Stimulated activated memory B cell treated with anti-CD40 and anti-IgM and Interleukin-4, amounts not matched to agents 10 μg/mL and 1 μg/mL and 100 μg/mL, for 72 hours (primary cell): ENCODE measurements around the gene CTNNA1.
"Not testable (repeated sequence)": the region's sequence is repeated elsewhere in the genome, so short reads cannot be mapped to it uniquely, and the experiment has no call there.

ENCODE experiments used
- ATAC-seq: fragments of 150-1000 bp; cut with Tn5 transposase; 2 replicates; pipeline ENCODE4 v1.10.0; 2021
- H3K27ac Mint-ChIP-seq: one replicate; pipeline ENCODE4 v1.8.0; 2022; ENCODE audit warnings: mild to moderate bottlenecking, mixed read lengths
- H3K27me3 Mint-ChIP-seq: one replicate; pipeline ENCODE4 v1.8.0; 2022; ENCODE audit warnings: mixed read lengths
- H3K36me3 Mint-ChIP-seq: one replicate; pipeline ENCODE4 v1.8.0; 2022; ENCODE audit warnings: mixed read lengths
- H3K4me1 Mint-ChIP-seq: one replicate; pipeline ENCODE4 v1.8.0; 2022; ENCODE audit warnings: mixed read lengths
- H3K4me3 Mint-ChIP-seq: one replicate; pipeline ENCODE4 v1.8.0; 2022; ENCODE audit warnings: mild to moderate bottlenecking, moderate library complexity, mixed read lengths
- H3K9me3 Mint-ChIP-seq: one replicate; pipeline ENCODE4 v1.8.0; 2022; ENCODE audit warnings: mixed read lengths

The CTNNA1 gene, protein sequence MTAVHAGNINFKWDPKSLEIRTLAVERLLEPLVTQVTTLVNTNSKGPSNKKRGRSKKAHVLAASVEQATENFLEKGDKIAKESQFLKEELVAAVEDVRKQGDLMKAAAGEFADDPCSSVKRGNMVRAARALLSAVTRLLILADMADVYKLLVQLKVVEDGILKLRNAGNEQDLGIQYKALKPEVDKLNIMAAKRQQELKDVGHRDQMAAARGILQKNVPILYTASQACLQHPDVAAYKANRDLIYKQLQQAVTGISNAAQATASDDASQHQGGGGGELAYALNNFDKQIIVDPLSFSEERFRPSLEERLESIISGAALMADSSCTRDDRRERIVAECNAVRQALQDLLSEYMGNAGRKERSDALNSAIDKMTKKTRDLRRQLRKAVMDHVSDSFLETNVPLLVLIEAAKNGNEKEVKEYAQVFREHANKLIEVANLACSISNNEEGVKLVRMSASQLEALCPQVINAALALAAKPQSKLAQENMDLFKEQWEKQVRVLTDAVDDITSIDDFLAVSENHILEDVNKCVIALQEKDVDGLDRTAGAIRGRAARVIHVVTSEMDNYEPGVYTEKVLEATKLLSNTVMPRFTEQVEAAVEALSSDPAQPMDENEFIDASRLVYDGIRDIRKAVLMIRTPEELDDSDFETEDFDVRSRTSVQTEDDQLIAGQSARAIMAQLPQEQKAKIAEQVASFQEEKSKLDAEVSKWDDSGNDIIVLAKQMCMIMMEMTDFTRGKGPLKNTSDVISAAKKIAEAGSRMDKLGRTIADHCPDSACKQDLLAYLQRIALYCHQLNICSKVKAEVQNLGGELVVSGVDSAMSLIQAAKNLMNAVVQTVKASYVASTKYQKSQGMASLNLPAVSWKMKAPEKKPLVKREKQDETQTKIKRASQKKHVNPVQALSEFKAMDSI

DNA sequence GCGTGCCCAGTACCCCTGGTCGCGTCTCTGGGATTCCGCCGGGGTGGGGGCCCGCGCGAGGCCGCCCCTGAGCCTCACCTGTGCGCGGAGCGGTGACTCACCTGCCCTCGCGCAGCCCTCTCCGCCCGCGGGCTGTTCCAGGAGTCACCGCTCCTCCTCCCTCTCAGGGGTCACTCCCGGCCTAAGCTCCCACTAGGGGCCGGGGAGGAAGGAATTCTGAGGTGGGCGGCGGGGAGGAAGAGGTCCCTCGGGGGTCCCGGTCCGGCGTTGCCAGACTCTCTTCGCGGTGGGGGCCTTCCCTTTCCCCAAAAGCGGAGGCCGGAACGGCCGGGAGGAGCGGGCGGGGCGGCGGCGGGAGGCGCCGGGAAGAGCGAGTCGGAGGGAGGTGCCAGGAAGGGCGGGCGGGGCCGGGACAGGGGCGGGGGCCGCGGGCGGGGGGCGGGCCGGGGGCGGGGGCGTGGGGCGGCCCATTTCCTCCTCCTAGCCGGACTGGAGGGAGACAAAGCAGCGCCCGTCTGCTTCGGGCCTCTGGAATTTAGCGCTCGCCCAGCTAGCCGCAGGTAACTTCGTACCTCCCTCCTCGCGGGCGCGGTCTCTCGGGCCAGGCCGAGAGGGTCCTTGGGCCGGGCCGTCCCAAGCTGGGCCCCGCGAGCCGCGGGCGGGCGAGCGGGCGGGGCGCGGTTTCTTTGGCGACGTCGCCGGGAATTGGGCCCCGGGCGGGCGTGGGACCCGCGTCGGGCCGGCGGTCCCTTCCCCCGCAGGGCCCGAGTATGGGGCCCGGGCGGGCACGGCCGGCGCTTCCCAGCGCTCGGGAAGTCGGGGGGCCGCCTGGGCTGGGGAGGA lies at the start of gene CTNNA1:
TSS of gene CTNNA1 (plus strand) at position 475 of the 843 bp plus-strand sequence. CDS start 28,500 bp downstream, outside the sequence.
- ATAC-seq: peak; percentile 81
- no peaks in the 10 kb centered on the region for H3K27me3 Mint-ChIP-seq
- peaks cover 50% of the 10 kb centered on the region for H3K4me1 Mint-ChIP-seq
- H3K9me3 Mint-ChIP-seq: peaks cover 2% of the 10 kb centered on the region
- H3K27ac Mint-ChIP-seq: peak within 1 kb of the TSS; percentile 84
- H3K36me3 Mint-ChIP-seq: peaks cover 34% of the 10 kb centered on the region
- peak within 1 kb of the TSS; percentile 83 for H3K4me3 Mint-ChIP-seq

DNA sequence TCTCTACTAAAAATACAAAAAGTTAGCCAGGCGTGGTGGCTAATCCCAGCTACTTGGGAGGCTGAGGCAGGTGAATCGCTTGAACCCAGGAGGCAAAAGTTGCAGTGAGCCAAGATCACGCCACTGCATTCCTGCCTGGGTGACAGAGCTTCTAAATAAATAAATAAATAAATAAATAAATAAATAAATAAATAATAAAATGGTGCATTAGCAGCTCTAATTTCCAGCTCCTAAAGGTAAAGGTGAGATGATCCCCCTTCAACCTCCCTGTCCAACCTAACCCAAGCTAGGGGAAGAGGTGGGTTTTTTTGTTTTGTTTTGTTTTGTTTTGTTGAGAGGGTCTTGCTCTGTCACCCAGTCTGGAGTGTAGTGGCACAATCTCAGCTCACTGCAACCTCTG lies 49.4 kb upstream of the CTNNA1 start:
- not testable (repeated sequence) for H3K36me3 Mint-ChIP-seq, H3K4me3 Mint-ChIP-seq, H3K9me3 Mint-ChIP-seq, ATAC-seq, H3K27ac Mint-ChIP-seq, H3K4me1 Mint-ChIP-seq
- H3K27me3 Mint-ChIP-seq: peaks cover 53% of the 10 kb centered on the region

DNA sequence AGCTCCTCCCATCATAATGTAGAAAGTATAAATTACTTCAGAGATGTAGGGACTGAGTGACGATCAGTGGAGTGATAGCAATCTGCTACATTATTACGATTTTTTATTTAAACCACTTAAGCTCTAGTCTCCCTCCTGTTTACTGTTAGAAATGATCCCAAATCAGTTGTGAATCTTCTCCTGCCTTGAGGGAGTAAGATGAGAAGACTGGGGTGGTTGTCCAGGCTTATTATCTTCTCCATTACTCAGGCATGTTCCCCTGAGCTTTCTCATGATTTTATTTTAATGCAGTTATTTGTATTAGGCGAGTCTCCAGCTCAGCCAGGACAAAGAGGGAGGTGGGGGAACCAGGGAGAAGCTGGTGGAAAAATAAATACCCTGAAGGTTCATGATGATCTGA lies 48.2 kb upstream of the CTNNA1 start:
- Mint-ChIP-seq H3K27me3 (peaks cover 46% of the 10 kb centered on the region), H3K9me3 (no peaks in the 10 kb centered on the region), H3K4me3 (no peak overlapping the region), H3K36me3 (no peaks in the 10 kb centered on the region), H3K27ac (no peak overlapping the region), H3K4me1 (no peaks in the 10 kb centered on the region)
- no peak for ATAC-seq

DNA sequence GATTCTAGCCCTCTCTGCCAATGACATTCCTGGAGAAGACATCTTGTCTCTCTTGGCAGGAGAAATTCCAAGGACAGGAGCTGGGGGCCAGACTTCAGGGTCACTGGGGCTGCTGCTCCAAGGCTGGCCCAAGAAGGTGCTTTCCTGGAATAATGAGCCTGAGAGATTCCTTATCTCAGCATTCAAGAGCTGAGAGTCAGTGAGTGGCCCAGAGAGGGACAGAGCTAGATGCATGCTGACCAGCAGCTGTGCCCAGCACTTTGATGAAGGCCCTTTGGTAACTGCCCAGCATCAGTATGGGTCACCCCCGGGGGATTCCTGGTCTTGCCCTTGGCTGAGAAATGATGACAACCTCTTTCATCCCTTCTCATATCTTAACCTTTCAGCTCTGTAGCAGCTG lies 47.7 kb upstream of the CTNNA1 start:
- Mint-ChIP-seq H3K27ac (no peak overlapping the region), H3K27me3 (peaks cover 43% of the 10 kb centered on the region), H3K4me3 (no peak overlapping the region), H3K9me3 (no peaks in the 10 kb centered on the region), H3K36me3 (no peaks in the 10 kb centered on the region), H3K4me1 (no peaks in the 10 kb centered on the region)
- no peak for ATAC-seq

DNA sequence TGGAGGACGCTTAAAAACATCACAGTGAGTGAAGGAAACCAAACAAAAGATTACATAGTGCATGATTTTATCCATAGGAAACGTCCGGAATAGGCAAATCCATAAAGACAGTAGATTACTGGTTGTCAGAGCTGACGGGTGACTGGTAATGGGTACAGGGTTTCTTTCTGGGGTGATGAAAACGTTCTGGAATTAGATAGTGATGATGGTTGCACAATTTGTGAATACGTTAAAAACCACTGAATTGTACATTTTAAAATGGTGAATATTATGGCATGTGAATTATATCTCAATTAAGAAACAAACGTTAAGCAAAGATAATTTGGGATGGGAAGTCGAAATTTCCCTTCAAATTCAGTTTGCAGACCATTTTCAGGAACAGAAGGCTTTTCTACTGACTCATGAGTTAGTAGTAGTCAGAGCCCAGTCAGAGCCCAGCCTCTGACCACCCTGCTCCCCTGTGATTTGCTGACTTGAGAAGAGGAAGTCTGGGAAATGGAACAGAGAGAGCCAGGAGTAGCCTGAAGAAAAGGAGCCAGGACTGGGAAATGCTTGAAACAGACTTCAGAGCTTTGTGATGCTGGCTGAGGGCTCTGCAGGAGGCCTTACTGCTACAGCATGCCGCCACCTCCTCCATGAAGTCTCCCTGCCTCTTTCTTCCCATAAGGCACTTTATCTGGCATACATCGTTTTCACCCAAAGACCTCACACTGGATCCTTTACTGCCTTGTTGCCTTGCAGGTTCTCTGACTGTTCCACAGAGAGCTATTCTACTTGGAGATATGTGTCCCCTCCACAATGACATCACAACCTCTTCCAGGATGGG lies 46.4 kb upstream of the CTNNA1 start:
- ATAC-seq: no peak
- no peak overlapping the region for H3K4me3 Mint-ChIP-seq
- H3K9me3 Mint-ChIP-seq: no peaks in the 10 kb centered on the region
- no peaks in the 10 kb centered on the region for H3K36me3 Mint-ChIP-seq
- no peaks in the 10 kb centered on the region for H3K4me1 Mint-ChIP-seq
- peaks cover 34% of the 10 kb centered on the region for H3K27me3 Mint-ChIP-seq
- H3K27ac Mint-ChIP-seq: no peak overlapping the region

DNA sequence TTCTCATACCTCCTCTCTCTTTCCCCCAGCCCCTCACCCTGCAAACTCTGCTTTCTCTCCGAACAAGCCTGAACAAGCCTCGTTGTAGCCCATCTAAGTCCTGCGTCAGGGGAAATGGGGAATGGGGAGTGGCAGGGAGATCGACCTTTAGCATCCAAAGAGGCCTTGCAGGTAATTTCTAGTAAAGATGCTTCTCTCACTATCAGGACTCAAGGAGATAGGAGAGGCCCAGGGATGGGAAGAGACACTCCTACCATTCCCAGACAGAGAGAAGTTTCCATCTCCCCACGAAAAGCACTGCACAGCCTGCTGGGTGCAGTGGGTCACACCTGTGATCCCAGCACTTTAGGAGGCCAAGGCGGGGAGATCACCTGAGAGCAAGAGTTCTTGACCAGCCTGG lies 44.4 kb upstream of the CTNNA1 start:
- no peaks in the 10 kb centered on the region for H3K9me3 Mint-ChIP-seq
- H3K4me1 Mint-ChIP-seq: no peaks in the 10 kb centered on the region
- H3K4me3 Mint-ChIP-seq: no peak overlapping the region
- no peak overlapping the region for H3K27ac Mint-ChIP-seq
- H3K27me3 Mint-ChIP-seq: peaks cover 35% of the 10 kb centered on the region
- no peaks in the 10 kb centered on the region for H3K36me3 Mint-ChIP-seq
- no peak for ATAC-seq

DNA sequence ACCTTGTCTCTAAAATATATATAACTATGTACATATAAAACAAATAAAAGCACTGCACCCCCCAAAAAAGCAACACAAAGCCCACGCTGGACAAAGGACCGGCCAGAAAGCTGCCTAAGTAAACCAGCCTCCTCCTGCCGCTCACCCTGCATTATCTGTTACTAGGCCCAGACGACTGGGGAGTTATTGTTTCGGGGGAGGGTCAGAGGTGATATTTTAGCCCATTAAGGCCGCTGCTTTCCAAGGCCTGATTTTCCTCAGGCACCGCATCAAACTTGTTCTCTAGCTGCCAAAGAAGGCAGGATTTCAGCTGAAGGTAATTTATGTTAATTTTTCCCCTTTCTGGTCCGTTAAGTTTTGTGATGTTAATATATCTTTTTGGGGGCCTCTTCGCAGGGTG lies 44.0 kb upstream of the CTNNA1 start:
- Mint-ChIP-seq H3K36me3 (no peaks in the 10 kb centered on the region), H3K4me3 (no peak overlapping the region), H3K27ac (no peak overlapping the region), H3K4me1 (no peaks in the 10 kb centered on the region), H3K27me3 (peaks cover 34% of the 10 kb centered on the region), H3K9me3 (no peaks in the 10 kb centered on the region)
- no peak for ATAC-seq

DNA sequence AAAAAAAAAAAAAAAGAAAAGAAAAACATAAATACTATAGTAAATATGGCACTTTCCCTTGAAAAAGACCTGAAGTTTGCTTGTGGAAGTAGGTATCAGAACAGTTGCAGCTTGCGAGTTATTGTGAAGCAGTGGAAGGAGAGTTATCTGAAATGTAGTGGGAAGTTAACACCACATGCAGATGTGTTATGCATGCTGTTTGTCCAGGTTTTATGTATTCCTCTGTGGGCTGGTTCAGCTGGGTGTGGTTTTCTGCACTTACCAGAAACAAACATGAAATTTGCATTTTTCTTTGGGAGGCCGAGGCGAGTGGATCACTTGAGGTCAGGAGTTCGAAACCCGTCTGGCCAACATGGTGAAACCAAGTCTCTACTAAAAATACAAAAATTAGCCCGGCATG lies 42.1 kb upstream of the CTNNA1 start:
- H3K9me3 Mint-ChIP-seq: no peaks in the 10 kb centered on the region
- no peak overlapping the region for H3K27ac Mint-ChIP-seq
- no peak overlapping the region for H3K4me3 Mint-ChIP-seq
- peaks cover 8% of the 10 kb centered on the region for H3K4me1 Mint-ChIP-seq
- ATAC-seq: no peak
- H3K27me3 Mint-ChIP-seq: peaks cover 46% of the 10 kb centered on the region
- H3K36me3 Mint-ChIP-seq: no peaks in the 10 kb centered on the region

DNA sequence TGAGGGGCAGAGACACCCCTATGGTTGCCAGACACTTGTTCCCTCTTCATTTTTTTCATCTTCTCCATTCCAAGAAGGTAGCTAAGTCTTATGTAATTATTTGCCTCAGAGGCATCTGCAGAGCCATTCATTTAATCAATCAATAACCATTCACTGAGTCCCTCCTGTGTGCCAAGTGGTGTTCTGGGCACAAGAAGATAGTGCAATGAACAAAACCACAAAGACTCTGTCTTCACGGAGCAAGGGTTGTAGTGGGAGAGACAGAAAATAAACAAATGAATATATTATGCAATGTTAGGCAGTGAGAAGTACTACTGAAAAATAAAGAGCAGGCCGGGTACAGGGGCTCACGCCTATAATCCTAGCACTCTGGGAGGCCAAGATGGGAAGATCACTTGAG lies 41.4 kb upstream of the CTNNA1 start:
- Mint-ChIP-seq H3K4me1 (peaks cover 8% of the 10 kb centered on the region), H3K27me3 (peaks cover 46% of the 10 kb centered on the region)

DNA sequence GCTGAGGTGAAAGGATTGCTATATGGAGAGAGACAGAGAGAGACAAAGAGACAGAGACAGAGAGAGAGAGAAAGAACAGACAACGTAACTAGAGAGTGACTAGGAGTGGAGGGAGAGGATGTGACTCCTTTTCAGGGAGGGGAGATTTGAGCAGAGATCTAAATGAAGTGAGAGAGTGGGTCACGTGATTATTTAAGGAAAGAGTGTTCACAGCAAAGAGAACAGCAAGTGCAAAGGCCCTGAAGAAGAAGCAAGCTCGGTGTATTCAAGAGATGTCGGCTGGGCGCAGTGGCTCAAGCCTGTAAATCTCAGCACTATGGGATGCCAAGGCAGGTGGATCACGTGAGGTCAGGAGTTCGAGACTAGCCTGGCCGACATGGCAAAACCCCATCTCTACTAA lies 40.9 kb upstream of the CTNNA1 start:
- no peaks in the 10 kb centered on the region for H3K36me3 Mint-ChIP-seq
- no peak for ATAC-seq
- peaks cover 8% of the 10 kb centered on the region for H3K4me1 Mint-ChIP-seq
- H3K9me3 Mint-ChIP-seq: no peaks in the 10 kb centered on the region
- no peak overlapping the region for H3K27ac Mint-ChIP-seq
- no peak overlapping the region for H3K4me3 Mint-ChIP-seq
- H3K27me3 Mint-ChIP-seq: peaks cover 43% of the 10 kb centered on the region

More for the DNA sequence above, 41.4 kb upstream of the CTNNA1 start:
- Mint-ChIP-seq H3K27ac (no peak overlapping the region), H3K4me3 (no peak overlapping the region), H3K9me3 (no peaks in the 10 kb centered on the region), H3K36me3 (no peaks in the 10 kb centered on the region)
- ATAC-seq: no peak

DNA sequence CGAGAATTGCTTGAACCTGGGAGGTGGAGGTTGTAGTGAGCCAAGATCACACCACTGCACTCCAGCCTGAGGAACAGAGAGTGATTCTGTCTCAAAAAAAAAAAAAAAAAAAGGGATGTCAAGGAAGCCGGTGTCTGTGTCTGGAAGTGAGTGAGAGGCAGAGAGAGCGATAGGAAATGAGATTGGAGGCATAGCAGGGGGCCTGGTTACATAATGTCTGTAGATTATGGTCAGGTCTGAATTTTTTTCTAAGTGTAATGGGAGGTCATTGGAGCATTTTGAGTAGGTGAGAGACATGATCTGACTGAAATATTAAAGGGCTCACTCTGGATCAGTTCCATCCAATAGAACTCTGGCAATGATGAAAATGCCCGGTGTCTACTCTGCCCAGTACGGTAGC lies 40.4 kb upstream of the CTNNA1 start:
- no peak overlapping the region for H3K27ac Mint-ChIP-seq
- H3K36me3 Mint-ChIP-seq: no peaks in the 10 kb centered on the region
- peaks cover 8% of the 10 kb centered on the region for H3K4me1 Mint-ChIP-seq
- no peaks in the 10 kb centered on the region for H3K9me3 Mint-ChIP-seq
- no peak overlapping the region for H3K4me3 Mint-ChIP-seq
- peaks cover 39% of the 10 kb centered on the region for H3K27me3 Mint-ChIP-seq
- ATAC-seq: no peak

DNA sequence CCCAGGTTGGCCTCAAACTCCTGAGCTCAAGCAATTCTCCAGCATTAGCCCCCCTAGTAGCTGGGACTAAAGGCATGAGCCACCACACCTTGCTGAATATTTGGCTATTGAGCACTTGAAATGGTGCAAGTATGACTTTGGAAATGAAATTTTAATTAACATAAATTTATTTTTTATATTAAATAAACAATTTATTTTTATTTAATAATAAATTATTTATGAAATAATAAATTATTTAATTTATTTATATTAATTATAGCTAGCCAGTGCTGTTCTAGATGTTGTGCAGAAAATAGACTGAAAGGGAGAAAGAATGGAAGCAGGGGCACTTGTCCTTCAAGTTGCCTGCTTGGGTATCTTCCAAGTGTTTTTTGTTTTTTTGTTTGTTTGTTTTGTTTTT lies 40.0 kb upstream of the CTNNA1 start:
- no peak for ATAC-seq
- H3K4me3 Mint-ChIP-seq: no peak overlapping the region
- no peaks in the 10 kb centered on the region for H3K36me3 Mint-ChIP-seq
- peaks cover 8% of the 10 kb centered on the region for H3K4me1 Mint-ChIP-seq
- H3K27ac Mint-ChIP-seq: no peak overlapping the region
- peaks cover 35% of the 10 kb centered on the region for H3K27me3 Mint-ChIP-seq
- no peaks in the 10 kb centered on the region for H3K9me3 Mint-ChIP-seq

DNA sequence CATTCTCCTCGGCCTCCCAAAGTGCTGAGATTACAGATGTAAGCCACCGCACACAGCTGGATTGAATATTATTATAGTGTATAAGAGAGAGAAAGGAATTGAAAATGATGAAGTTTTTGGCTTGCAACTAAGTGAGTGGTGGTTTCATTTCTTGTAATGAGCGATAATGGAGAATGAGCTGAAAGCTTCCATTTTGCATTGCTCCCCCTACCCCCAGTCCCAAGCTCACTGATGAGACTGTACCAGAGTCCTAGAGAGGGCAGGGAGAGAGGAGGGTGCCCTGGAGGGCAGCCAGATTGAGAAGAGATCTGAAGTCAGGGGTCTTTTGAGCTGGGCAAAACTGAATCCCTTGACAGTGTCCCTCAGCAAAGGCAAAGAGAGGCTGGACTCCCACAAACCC lies 38.5 kb upstream of the CTNNA1 start:
- no peaks in the 10 kb centered on the region for H3K9me3 Mint-ChIP-seq
- no peak for ATAC-seq
- peaks cover 27% of the 10 kb centered on the region for H3K27me3 Mint-ChIP-seq
- H3K4me1 Mint-ChIP-seq: peaks cover 8% of the 10 kb centered on the region
- no peak overlapping the region for H3K27ac Mint-ChIP-seq
- H3K4me3 Mint-ChIP-seq: no peak overlapping the region
- no peaks in the 10 kb centered on the region for H3K36me3 Mint-ChIP-seq

DNA sequence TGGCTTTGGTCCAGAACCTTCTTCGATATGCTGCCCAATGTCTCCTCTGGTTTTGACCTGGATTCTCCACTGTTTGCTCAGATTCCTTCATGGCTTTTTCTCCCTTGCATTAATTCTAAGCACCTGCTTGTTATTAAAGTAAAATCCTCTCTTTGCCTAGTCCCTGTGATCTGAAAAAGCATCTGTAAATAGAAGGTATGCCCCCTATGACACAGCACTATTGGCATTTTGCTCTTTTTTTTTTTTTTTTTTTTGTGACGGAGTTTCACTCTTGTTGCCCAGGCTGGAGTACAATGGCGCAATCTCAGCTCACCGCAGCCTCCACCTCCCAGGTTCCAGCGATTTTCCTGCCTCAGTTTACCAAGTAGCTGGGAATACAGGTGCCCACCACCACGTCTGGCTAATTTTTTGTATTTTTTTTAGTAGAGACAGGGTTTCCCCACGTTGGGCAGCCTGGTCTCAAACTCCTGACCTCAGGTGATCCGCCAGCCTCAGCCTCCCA lies 37.2 kb upstream of the CTNNA1 start:
- H3K27me3 Mint-ChIP-seq: peaks cover 34% of the 10 kb centered on the region
- not testable (repeated sequence) for ATAC-seq

More for the DNA sequence above, 37.2 kb upstream of the CTNNA1 start:
- not testable (repeated sequence) for H3K4me3 Mint-ChIP-seq, H3K27ac Mint-ChIP-seq, H3K9me3 Mint-ChIP-seq, H3K36me3 Mint-ChIP-seq, H3K4me1 Mint-ChIP-seq
